Renal pelvis (tissue), 4 donors: ENCODE results near the gene CCDC170. TPM values are rescaled to one million over a fixed set of nuclear protein-coding genes. Genes with fewer than 3 reads are reported as not detected.

Source experiments
- DNase-seq: peaks from one replicate; pipeline ENCODE4 v3.0.0-alpha.2; 2013
- polyA plus RNA-seq, 3 donors: library from polyadenylated mRNA; unstranded; fragments of 120-200 nt; gene quantifications; one replicate each; pipeline ENCODE4 v1.2.1, GENCODE V29; 2013; ENCODE audit not compliant: insufficient read length in 3 of 3

The CCDC170 gene
- polyA plus RNA-seq, 3 donors: 2.7 to 4.3 (median 3.2) TPM

- DNase-seq: no peak
These were observed 120.8 kb downstream of the CCDC170 start for GRCh38 chr6:151614630-151615029.

- no peak for DNase-seq
These were observed 122.3 kb downstream of the CCDC170 start for GRCh38 chr6:151616091-151616513.

- no peak for DNase-seq
These were observed 122.8 kb downstream of the CCDC170 start for GRCh38 chr6:151616600-151616999.

GRCh38 chr6:151617539-151617938 lies 123.7 kb downstream of the CCDC170 start:
- DNase-seq: no peak

- DNase-seq: no peak
These were observed 124.9 kb downstream of the CCDC170 start for GRCh38 chr6:151618717-151619116.

- DNase-seq: no peak
These were observed 126.4 kb downstream of the CCDC170 start for GRCh38 chr6:151620179-151620578.

GRCh38 chr6:151624071-151624470 lies 130.3 kb downstream of the CCDC170 start:
- DNase-seq: no peak

GRCh38 chr6:151624481-151624880 lies 130.7 kb downstream of the CCDC170 start:
- no peak for DNase-seq

GRCh38 chr6:151624900-151625536 lies 131.2 kb downstream of the CCDC170 start:
- no peak for DNase-seq

GRCh38 chr6:151627689-151628444 lies 134.1 kb downstream of the CCDC170 start:
- no peak for DNase-seq

GRCh38 chr6:151629791-151630190 lies 136.0 kb downstream of the CCDC170 start:
- no peak for DNase-seq

GRCh38 chr6:151630387-151630786 lies 136.6 kb downstream of the CCDC170 start:
- DNase-seq: no peak

GRCh38 chr6:151630991-151631655 lies 137.3 kb downstream of the CCDC170 start:
- DNase-seq: no peak

GRCh38 chr6:151632415-151632987 lies 138.7 kb downstream of the CCDC170 start:
- no peak for DNase-seq

- no peak for DNase-seq
These were observed 139.9 kb downstream of the CCDC170 start for GRCh38 chr6:151633526-151634335.

- no peak for DNase-seq
These were observed 140.5 kb downstream of the CCDC170 start for GRCh38 chr6:151634336-151634720.

GRCh38 chr6:151635741-151636140 lies 141.9 kb downstream of the CCDC170 start:
- DNase-seq: no peak

- DNase-seq: no peak
These were observed 144.0 kb downstream of the CCDC170 start for GRCh38 chr6:151637814-151638213.

- no peak for DNase-seq
These were observed 145.9 kb downstream of the CCDC170 start for GRCh38 chr6:151639750-151640149.

- no peak for DNase-seq
These were observed 147.2 kb downstream of the CCDC170 start for GRCh38 chr6:151641028-151641427.

- DNase-seq: no peak
These were observed 154.3 kb downstream of the CCDC170 start for GRCh38 chr6:151647976-151648639.
